ENCODE measurements around the gene SELENOI. TPM values are rescaled to one million over a fixed set of nuclear protein-coding genes. Genes with fewer than 3 reads are reported as not detected.

Gene SELENOI
- total and polyA plus RNA-seq, 2 of the 4 experiments (the other 2 are of a cell fraction): 5.1 to 25.1 TPM

DNA sequence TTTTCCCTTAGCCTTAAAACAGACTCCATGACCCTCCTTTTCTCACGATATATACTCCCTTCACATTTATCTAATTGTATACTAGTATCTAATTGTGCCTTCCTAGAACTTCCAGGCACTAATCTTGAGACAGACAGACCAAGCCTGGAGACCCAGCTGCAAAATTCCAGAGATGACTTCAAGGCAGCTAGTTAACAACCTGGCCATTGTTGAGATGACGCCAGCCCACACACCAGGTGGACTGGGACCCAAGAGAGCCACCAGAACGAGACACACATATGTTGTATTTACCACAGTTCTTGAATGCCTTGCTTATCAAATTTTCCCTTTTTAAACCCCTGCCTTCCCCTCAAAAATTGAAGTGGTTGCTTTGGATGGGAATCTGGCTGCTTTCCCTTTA is 48.9 kb upstream of the SELENOI start:
- 0 out of 2 replicates have a peak, but pooled peaks cover 2% of the 10 kb centered on the region for H3K9me1 ChIP-seq (ENCODE audit: insufficient read depth, low read length)
- BruUV-seq (replicated peaks): no TSS peak
- no peak for TF ChIP-seq CHD1 (IDR thresholded peaks at IDR 0.05; ENCODE audit: low read depth, low read length)
- no peak for TF ChIP-seq BHLHE40 (IDR thresholded peaks at IDR 0.05; ENCODE audit: low read depth, low read length)
- TF ChIP-seq NFE2L2 (IDR thresholded peaks at IDR 0.05; ENCODE audit: low read depth, low read length): no peak
- TF ChIP-seq, protein P1, sequence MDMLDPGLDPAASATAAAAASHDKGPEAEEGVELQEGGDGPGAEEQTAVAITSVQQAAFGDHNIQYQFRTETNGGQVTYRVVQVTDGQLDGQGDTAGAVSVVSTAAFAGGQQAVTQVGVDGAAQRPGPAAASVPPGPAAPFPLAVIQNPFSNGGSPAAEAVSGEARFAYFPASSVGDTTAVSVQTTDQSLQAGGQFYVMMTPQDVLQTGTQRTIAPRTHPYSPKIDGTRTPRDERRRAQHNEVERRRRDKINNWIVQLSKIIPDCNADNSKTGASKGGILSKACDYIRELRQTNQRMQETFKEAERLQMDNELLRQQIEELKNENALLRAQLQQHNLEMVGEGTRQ (IDR thresholded peaks at IDR 0.05; ENCODE audit: low read depth, low read length): no peak
- TF ChIP-seq, protein P2, sequence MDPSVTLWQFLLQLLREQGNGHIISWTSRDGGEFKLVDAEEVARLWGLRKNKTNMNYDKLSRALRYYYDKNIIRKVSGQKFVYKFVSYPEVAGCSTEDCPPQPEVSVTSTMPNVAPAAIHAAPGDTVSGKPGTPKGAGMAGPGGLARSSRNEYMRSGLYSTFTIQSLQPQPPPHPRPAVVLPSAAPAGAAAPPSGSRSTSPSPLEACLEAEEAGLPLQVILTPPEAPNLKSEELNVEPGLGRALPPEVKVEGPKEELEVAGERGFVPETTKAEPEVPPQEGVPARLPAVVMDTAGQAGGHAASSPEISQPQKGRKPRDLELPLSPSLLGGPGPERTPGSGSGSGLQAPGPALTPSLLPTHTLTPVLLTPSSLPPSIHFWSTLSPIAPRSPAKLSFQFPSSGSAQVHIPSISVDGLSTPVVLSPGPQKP (IDR thresholded peaks at IDR 0.05; ENCODE audit: borderline replicate concordance, low read depth, low read length): no peak
- TF ChIP-seq FOS (IDR thresholded peaks at IDR 0.05; ENCODE audit: low read depth, low read length): no peak
- TF ChIP-seq CEBPB (IDR thresholded peaks at IDR 0.05; ENCODE audit: low read depth, low read length): no peak
- no peak for TF ChIP-seq MAZ (IDR thresholded peaks at IDR 0.05; ENCODE audit: borderline replicate concordance, low read depth, low read length)
- no peak for TF ChIP-seq MXI1 (IDR thresholded peaks at IDR 0.05; ENCODE audit: borderline replicate concordance, low read depth, low read length)
- TF ChIP-seq SMC3 (IDR thresholded peaks at IDR 0.05; ENCODE audit: low read depth, low read length): no peak
- TF ChIP-seq, protein P3, sequence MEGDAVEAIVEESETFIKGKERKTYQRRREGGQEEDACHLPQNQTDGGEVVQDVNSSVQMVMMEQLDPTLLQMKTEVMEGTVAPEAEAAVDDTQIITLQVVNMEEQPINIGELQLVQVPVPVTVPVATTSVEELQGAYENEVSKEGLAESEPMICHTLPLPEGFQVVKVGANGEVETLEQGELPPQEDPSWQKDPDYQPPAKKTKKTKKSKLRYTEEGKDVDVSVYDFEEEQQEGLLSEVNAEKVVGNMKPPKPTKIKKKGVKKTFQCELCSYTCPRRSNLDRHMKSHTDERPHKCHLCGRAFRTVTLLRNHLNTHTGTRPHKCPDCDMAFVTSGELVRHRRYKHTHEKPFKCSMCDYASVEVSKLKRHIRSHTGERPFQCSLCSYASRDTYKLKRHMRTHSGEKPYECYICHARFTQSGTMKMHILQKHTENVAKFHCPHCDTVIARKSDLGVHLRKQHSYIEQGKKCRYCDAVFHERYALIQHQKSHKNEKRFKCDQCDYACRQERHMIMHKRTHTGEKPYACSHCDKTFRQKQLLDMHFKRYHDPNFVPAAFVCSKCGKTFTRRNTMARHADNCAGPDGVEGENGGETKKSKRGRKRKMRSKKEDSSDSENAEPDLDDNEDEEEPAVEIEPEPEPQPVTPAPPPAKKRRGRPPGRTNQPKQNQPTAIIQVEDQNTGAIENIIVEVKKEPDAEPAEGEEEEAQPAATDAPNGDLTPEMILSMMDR (conservative IDR thresholded peaks at IDR 0.05; ENCODE audit: low read depth, low read length): no peak
- no peak for TF ChIP-seq POLR2A (IDR thresholded peaks at IDR 0.05; ENCODE audit: low read depth, low read length)
- no peak for TF ChIP-seq RFX5 (IDR thresholded peaks at IDR 0.05; ENCODE audit: low read depth, low read length)
- no peak for TF ChIP-seq MAFK (IDR thresholded peaks at IDR 0.05; ENCODE audit: low read depth, low read length)
- no peak for TF ChIP-seq RAD21 (IDR thresholded peaks at IDR 0.05; ENCODE audit: low read length)
- no peak for TF ChIP-seq RCOR1 (IDR thresholded peaks at IDR 0.05; ENCODE audit: insufficient replicate concordance, low read length)
- H3K9me3 ChIP-seq (ENCODE audit: control insufficient read depth, insufficient read depth, low read length): no peaks in the 10 kb centered on the region
- intact Hi-C loops (cut with micrococcal nuclease): no loop called here
- H3K27ac ChIP-seq (ENCODE audit: insufficient read depth, low read length): no peak overlapping the region
- H2BK120ac ChIP-seq (ENCODE audit: low read depth, low read length): no peak overlapping the region
- no peak overlapping the region for H2BK5ac ChIP-seq (ENCODE audit: low read depth, low read length, poor library complexity, severe bottlenecking)
- H3K4ac ChIP-seq (ENCODE audit: low read depth, low read length): no peak overlapping the region
- no peak for ATAC-seq (ENCODE audit: low read depth)
- no peak overlapping the region for H3K14ac ChIP-seq (replicated peaks; ENCODE audit: low read depth, low read length)
- no peak overlapping the region for H2BK15ac ChIP-seq (ENCODE audit: low read depth, low read length)
- H3K23ac ChIP-seq (ENCODE audit: low read depth, low read length): no peak overlapping the region
- H4K8ac ChIP-seq (ENCODE audit: low read depth in 2 of 2, low read length in 2 of 2): no peak overlapping the region
- H4K91ac ChIP-seq (ENCODE audit: insufficient read depth, low read depth, low read length): no peak overlapping the region
- POLR2A ChIA-PET (ENCODE audit: unreplicated experiment): no interaction called here
- H3K4me2 ChIP-seq (ENCODE audit: low read depth, low read length): no peak overlapping the region
- H3K27me3 ChIP-seq (ENCODE audit: control insufficient read depth, insufficient read depth, low read length): no peaks in the 10 kb centered on the region
- H4K20me1 ChIP-seq (ENCODE audit: insufficient read depth, low read length): no peaks in the 10 kb centered on the region
- H4K5ac ChIP-seq (ENCODE audit: low read depth, low read length): no peak overlapping the region
- dilution Hi-C loops (cut with HindIII; ENCODE audit: low sequenced_read_pairs, unreplicated experiment): no loop called here
- CTCF ChIA-PET: no interaction called here
- H3K79me1 ChIP-seq (ENCODE audit: low read depth in 1 of 2, low read length in 2 of 2): no peaks in the 10 kb centered on the region
- no peaks in the 10 kb centered on the region for H3K36me3 ChIP-seq (ENCODE audit: control insufficient read depth, insufficient read depth, low read length)
- in situ Hi-C loops (cut with MboI; ENCODE audit: low sequenced_read_pairs): no loop called here
- H3K9ac ChIP-seq (ENCODE audit: low read depth, low read length): no peak overlapping the region
- no peak for DNase-seq
- no peak overlapping the region for H2AK5ac ChIP-seq (ENCODE audit: low read depth, low read length)
- no peak overlapping the region for H3K18ac ChIP-seq (ENCODE audit: low read depth, low read length)
- H2AFZ ChIP-seq (replicated peaks; ENCODE audit: low read length, poor library complexity): no peak overlapping the region
- no peak overlapping the region for H3K56ac ChIP-seq (ENCODE audit: extremely low read depth, insufficient read depth, low read length)
- no peak overlapping the region for H2BK20ac ChIP-seq (ENCODE audit: low read depth, low read length)
- H3K4me1 ChIP-seq (ENCODE audit: control insufficient read depth, insufficient read depth, low read length): peaks cover 12% of the 10 kb centered on the region
- no peak overlapping the region for H3K4me3 ChIP-seq (ENCODE audit: insufficient read depth, low read depth, low read length)
- 100% methylated on average over 1 of the region's 3 CpGs; no CpG with 5 or more reads in 1 of the 2 experiments for WGBS, 2 experiments (ENCODE audit: extremely low coverage in 2 of 2, insufficient read length in 1 of 2)
- H2AK9ac ChIP-seq (replicated peaks; ENCODE audit: low read depth, low read length, poor library complexity): no peak overlapping the region
